Measurements from ENCODE around the gene HLTF.

DNA sequence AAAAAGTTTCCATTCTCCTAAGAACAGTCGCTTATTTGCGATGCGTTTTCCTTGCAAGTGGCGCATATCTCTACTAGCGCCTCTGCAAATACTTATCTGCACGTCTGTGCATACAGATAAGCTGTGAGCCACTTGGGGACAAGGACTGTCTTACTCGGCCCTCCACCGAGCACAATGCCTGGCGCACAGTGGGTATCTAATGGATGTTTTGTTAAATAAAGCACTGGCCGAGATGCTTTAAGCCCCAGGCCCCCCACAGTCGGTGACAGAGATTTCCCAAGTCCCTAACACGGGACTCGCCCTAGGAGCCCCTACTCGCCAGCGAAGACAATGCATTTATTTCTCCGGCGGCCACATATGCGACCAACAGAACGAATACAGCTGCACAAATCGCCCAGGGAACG lies 503 bp downstream of the HLTF start:
- TF ChIP-seq POLR2AphosphoS5 (IDR thresholded peaks at IDR 0.05; ENCODE audit: low read depth) (no peak), CREB1 (CRISPR knock-in tag; IDR thresholded peaks at IDR 0.05; ENCODE audit: low read depth) (no peak), EZH2 (IDR thresholded peaks at IDR 0.05; ENCODE audit: low read depth, unreplicated experiment) (no peak), EZH2phosphoT487 (IDR thresholded peaks at IDR 0.05; ENCODE audit: unreplicated experiment) (no peak), JUNB (IDR thresholded peaks at IDR 0.05; ENCODE audit: unreplicated experiment) (no peak), NANOG (IDR thresholded peaks at IDR 0.05; ENCODE audit: borderline replicate concordance) (no peak), STAT1 (IDR thresholded peaks at IDR 0.05; ENCODE audit: unreplicated experiment) (no peak), ZNF331 (CRISPR knock-in tag; IDR thresholded peaks at IDR 0.05; ENCODE audit: low read depth) (no peak)
- TF ChIP-seq, protein P1, sequence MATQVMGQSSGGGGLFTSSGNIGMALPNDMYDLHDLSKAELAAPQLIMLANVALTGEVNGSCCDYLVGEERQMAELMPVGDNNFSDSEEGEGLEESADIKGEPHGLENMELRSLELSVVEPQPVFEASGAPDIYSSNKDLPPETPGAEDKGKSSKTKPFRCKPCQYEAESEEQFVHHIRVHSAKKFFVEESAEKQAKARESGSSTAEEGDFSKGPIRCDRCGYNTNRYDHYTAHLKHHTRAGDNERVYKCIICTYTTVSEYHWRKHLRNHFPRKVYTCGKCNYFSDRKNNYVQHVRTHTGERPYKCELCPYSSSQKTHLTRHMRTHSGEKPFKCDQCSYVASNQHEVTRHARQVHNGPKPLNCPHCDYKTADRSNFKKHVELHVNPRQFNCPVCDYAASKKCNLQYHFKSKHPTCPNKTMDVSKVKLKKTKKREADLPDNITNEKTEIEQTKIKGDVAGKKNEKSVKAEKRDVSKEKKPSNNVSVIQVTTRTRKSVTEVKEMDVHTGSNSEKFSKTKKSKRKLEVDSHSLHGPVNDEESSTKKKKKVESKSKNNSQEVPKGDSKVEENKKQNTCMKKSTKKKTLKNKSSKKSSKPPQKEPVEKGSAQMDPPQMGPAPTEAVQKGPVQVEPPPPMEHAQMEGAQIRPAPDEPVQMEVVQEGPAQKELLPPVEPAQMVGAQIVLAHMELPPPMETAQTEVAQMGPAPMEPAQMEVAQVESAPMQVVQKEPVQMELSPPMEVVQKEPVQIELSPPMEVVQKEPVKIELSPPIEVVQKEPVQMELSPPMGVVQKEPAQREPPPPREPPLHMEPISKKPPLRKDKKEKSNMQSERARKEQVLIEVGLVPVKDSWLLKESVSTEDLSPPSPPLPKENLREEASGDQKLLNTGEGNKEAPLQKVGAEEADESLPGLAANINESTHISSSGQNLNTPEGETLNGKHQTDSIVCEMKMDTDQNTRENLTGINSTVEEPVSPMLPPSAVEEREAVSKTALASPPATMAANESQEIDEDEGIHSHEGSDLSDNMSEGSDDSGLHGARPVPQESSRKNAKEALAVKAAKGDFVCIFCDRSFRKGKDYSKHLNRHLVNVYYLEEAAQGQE (IDR thresholded peaks at IDR 0.05; ENCODE audit: unreplicated experiment) = no peak
- TF ChIP-seq, protein P2, sequence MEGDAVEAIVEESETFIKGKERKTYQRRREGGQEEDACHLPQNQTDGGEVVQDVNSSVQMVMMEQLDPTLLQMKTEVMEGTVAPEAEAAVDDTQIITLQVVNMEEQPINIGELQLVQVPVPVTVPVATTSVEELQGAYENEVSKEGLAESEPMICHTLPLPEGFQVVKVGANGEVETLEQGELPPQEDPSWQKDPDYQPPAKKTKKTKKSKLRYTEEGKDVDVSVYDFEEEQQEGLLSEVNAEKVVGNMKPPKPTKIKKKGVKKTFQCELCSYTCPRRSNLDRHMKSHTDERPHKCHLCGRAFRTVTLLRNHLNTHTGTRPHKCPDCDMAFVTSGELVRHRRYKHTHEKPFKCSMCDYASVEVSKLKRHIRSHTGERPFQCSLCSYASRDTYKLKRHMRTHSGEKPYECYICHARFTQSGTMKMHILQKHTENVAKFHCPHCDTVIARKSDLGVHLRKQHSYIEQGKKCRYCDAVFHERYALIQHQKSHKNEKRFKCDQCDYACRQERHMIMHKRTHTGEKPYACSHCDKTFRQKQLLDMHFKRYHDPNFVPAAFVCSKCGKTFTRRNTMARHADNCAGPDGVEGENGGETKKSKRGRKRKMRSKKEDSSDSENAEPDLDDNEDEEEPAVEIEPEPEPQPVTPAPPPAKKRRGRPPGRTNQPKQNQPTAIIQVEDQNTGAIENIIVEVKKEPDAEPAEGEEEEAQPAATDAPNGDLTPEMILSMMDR (conservative IDR thresholded peaks at IDR 0.05; ENCODE audit: low read depth in 2 of 2) = no peak
- TF ChIP-seq, protein P3, sequence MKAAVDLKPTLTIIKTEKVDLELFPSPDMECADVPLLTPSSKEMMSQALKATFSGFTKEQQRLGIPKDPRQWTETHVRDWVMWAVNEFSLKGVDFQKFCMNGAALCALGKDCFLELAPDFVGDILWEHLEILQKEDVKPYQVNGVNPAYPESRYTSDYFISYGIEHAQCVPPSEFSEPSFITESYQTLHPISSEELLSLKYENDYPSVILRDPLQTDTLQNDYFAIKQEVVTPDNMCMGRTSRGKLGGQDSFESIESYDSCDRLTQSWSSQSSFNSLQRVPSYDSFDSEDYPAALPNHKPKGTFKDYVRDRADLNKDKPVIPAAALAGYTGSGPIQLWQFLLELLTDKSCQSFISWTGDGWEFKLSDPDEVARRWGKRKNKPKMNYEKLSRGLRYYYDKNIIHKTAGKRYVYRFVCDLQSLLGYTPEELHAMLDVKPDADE (IDR thresholded peaks at IDR 0.05) = no peak
- TF ChIP-seq, protein P4, sequence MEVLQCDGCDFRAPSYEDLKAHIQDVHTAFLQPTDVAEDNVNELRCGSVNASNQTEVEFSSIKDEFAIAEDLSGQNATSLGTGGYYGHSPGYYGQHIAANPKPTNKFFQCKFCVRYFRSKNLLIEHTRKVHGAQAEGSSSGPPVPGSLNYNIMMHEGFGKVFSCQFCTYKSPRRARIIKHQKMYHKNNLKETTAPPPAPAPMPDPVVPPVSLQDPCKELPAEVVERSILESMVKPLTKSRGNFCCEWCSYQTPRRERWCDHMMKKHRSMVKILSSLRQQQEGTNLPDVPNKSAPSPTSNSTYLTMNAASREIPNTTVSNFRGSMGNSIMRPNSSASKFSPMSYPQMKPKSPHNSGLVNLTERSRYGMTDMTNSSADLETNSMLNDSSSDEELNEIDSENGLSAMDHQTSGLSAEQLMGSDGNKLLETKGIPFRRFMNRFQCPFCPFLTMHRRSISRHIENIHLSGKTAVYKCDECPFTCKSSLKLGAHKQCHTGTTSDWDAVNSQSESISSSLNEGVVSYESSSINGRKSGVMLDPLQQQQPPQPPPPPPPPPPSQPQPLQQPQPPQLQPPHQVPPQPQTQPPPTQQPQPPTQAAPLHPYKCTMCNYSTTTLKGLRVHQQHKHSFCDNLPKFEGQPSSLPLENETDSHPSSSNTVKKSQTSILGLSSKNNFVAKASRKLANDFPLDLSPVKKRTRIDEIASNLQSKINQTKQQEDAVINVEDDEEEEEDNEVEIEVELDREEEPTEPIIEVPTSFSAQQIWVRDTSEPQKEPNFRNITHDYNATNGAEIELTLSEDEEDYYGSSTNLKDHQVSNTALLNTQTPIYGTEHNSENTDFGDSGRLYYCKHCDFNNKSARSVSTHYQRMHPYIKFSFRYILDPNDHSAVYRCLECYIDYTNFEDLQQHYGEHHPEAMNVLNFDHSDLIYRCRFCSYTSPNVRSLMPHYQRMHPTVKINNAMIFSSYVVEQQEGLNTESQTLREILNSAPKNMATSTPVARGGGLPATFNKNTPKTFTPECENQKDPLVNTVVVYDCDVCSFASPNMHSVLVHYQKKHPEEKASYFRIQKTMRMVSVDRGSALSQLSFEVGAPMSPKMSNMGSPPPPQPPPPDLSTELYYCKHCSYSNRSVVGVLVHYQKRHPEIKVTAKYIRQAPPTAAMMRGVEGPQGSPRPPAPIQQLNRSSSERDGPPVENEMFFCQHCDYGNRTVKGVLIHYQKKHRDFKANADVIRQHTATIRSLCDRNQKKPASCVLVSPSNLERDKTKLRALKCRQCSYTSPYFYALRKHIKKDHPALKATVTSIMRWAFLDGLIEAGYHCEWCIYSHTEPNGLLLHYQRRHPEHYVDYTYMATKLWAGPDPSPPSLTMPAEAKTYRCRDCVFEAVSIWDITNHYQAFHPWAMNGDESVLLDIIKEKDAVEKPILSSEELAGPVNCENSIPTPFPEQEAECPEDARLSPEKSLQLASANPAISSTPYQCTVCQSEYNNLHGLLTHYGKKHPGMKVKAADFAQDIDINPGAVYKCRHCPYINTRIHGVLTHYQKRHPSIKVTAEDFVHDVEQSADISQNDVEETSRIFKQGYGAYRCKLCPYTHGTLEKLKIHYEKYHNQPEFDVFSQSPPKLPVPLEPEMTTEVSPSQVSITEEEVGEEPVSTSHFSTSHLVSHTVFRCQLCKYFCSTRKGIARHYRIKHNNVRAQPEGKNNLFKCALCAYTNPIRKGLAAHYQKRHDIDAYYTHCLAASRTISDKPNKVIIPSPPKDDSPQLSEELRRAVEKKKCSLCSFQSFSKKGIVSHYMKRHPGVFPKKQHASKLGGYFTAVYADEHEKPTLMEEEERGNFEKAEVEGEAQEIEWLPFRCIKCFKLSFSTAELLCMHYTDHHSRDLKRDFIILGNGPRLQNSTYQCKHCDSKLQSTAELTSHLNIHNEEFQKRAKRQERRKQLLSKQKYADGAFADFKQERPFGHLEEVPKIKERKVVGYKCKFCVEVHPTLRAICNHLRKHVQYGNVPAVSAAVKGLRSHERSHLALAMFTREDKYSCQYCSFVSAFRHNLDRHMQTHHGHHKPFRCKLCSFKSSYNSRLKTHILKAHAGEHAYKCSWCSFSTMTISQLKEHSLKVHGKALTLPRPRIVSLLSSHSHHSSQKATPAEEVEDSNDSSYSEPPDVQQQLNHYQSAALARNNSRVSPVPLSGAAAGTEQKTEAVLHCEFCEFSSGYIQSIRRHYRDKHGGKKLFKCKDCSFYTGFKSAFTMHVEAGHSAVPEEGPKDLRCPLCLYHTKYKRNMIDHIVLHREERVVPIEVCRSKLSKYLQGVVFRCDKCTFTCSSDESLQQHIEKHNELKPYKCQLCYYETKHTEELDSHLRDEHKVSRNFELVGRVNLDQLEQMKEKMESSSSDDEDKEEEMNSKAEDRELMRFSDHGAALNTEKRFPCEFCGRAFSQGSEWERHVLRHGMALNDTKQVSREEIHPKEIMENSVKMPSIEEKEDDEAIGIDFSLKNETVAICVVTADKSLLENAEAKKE (CRISPR knock-in tag; IDR thresholded peaks at IDR 0.05) = no peak

Measured in GM23338 (cell line).